Dedifferentiated amniotic fluid mesenchymal stem cell (primary cell): Measurements from ENCODE around the gene LSP1.

Experiments used
- DNase-seq: peaks from one replicate; pipeline ENCODE4 v3.0.0-alpha.2; 2016; ENCODE audit errors: extremely low spot score

Gene LSP1

GRCh38 chr11:1917523-1918435 is 64.9 kb downstream of the LSP1 start:
- no peak for DNase-seq

- no peak for DNase-seq
Observed at GRCh38 chr11:1918436-1919315, 65.8 kb downstream of the LSP1 start.

DNA sequence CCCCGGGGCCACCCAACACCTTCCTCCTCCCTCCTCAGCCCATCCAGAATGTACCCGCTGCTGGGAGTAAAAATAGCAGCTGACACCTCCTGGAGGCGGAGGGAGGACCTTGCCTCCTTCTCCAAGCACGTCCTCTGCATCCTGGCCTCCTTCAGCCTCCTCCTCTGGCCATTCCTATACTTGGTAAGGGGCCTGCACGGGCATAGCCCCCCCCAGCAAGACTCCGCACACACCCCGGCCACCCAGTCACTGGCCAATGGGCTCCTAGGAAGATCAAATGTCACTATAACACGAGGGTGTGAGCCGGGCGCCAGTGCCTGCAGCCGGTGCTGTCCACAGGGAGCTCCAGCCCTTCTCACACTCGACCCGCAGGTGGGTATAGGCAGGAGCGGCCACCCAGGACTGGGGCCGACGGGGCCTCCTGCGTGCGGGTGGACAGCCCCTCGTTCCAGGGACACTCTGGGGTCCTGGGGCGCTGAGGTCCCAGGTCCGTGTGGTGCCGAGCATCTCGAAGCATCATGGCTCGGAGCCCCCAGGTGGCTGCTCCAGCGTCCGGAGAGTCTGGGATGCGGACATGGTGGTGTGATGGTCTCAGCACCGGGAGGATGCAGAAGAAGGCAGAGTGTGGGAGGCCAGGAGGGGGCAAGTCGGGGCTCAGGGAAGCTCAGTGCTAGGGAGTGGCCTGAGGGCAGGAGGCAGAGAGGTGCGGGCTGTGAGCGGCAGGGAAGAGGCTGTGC is 66.7 kb downstream of the LSP1 start, which contains the start of gene TNNT3:
Gene TNNT3, plus strand, starts transcription at position 313 of the 737 bp plus-strand sequence. CDS start 3,172 bp downstream, outside the sequence.
- DNase-seq: no peak

DNA sequence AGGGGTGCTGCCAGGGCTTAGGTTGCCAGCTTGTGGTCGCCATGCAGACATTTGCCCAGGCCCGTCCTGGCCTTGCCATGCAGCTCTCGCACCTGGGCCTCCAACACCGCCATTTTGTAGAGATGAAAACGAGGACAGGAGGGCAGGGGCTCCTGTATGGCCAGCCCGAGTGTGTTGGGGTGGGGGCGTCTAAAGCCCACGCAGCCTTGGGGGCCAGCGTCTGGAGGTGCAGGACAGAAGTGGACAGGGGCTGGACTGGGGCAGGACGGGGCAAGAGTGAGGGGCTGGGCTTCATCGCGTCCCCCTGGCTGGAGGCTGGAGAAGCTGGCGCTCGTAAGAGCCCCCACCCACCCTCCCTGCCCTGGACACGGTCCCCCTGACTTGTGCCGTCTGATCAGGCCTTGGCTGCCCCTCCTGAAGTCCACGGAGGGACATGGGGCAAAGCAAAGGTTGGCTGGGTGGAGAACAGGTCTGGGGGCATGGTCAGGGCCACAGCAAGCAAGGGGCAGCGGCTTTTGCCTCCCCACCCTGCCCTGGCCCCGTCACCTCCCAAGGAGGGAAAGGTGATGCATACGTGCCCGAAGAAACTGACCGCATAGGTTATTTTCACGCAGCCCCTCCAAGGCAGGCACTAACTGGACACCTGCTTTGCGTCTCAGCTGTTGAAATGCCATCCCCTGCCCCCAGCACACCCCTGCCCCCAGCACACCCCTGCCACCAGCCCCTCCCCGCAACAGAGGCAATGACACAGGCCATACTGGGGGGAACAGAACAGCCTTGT is 67.4 kb downstream of the LSP1 start:
- no peak for DNase-seq

DNA sequence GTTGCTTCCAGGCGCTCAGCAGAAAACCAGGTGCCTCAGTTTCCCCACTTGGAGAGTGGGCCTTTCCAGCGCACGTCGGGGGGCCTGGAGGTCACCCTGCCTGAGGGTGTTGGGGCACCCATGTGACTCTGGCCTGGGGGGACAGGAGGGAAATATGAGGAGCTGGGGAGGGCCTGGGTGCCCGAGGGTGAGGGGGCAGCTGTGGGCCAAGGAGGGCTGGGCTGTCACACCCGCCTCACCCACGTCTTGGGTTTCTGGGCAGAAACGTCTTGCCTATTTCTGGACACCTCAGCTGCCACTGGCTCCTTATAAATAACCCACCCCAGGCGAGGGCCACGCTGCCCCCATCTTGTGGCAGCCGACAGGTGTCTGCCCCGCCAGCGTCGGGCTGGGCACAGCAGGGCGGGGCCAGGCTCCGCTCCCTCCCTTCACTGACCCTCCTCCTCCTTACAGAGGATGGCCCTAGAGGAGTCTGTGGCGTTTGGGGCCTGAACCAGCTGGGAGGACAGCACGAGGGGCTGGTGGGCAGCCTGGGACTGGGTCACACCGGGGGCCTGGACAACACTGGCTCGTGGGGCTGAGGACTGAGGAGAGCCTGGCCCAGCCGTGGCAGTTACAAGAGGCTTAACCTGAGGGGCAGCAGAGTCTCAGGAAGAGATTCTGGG is 68.2 kb downstream of the LSP1 start:
- no peak for DNase-seq

DNA sequence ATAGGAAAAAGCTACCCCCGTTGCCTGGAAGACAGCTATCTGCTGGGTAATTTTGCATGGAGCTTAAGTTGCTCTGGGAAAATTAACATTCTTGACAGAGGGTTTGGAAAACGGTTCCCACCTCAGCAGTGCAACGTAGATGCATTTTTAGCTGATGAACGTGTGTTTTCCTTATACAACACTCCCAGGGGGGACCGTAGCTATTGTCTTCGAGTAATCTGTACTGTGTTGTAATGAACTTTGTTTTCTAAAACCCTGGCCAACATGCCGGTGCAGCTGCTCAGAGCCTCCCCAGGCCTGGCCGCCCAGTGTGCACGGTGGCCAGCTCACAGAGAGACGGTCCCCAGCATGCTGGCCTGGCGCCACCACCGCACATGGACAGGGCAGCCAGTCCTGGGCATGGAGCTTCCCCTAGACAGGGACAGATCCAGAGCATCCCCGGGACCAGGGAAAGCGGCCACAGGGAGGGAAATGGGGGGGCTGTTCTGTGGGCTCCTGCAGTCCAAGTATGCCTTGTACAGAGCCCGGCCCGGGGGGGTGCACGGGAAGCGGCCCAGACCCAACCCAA is 68.8 kb downstream of the LSP1 start:
- DNase-seq: no peak

GRCh38 chr11:1922481-1923081 is 69.7 kb downstream of the LSP1 start:
- no peak for DNase-seq

DNA sequence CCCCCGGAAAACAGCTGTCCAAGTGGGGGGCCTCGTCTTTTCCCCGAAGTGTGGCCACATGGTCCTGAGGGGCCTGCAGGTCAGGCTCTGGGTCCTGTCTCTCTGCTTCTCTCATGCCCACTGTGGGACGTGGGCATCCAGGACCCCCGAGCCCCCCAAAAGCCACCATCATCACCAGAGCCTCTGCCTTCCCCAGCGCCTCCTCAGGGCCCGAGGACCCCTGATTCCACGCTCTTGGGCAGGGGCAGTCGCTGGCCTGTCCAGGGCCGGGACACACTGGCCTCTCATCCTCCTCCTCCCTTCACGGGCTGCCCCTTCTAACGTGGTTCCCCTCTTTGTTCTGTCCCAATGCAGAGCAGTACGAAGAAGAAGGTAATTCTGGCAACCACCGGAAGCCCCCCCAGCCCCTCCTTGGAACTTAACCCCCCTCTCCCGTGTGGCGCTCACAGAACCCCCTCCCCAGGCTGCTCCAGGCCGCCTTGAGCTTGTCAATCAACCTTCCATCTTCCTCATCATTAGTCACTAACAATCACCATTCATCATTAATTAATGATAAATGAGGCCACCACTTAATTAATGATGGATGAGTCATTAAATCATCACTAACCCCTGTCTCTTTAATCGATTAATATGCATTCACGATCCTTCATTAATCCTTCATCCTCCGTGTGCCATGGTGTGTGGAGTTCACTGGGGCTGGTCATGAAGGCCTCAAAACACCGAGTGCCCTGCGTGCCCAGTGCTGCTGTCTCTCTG is 70.5 kb downstream of the LSP1 start:
- DNase-seq: no peak

GRCh38 chr11:1924181-1924580 is 71.3 kb downstream of the LSP1 start:
- no peak for DNase-seq

- no peak for DNase-seq
Observed at GRCh38 chr11:1924646-1925372, 71.9 kb downstream of the LSP1 start.

- DNase-seq: no peak
Observed at GRCh38 chr11:1925373-1926155, 72.7 kb downstream of the LSP1 start.

- DNase-seq: no peak
Observed at GRCh38 chr11:1926156-1927025, 73.5 kb downstream of the LSP1 start.

- no peak for DNase-seq
Observed at GRCh38 chr11:1927026-1927847, 74.4 kb downstream of the LSP1 start.

- DNase-seq: no peak
Observed at GRCh38 chr11:1927848-1928469, 75.1 kb downstream of the LSP1 start.

GRCh38 chr11:1928470-1928890 is 75.6 kb downstream of the LSP1 start:
- DNase-seq: no peak
